DOHH2 (cell line): ENCODE measurements around the gene ZNF778.

Experiments
- EZH2phosphoT487 ChIP-seq: fragments of 200-600 bp; sonication (generic); IDR thresholded peaks from 2 replicates; pipeline ENCODE4 v1.6.1; 2017; ENCODE audit warnings: borderline replicate concordance, mild to moderate bottlenecking, antibody characterized with exemption, low read length, moderate library complexity, mixed read lengths
- TF ChIP-seq, protein P1 (sequence below): fragments of 200-600 bp; sonication (generic); IDR thresholded peaks from one replicate; pipeline ENCODE4 v1.5.1; 2014; ENCODE audit warnings: antibody characterized with exemption, mild to moderate bottlenecking, low read depth, low read length; ENCODE audit not compliant: poor library complexity, severe bottlenecking

GRCh38 chr16:89209522-89210044 is 7.9 kb upstream of the ZNF778 start:
- TF ChIP-seq, protein P1, sequence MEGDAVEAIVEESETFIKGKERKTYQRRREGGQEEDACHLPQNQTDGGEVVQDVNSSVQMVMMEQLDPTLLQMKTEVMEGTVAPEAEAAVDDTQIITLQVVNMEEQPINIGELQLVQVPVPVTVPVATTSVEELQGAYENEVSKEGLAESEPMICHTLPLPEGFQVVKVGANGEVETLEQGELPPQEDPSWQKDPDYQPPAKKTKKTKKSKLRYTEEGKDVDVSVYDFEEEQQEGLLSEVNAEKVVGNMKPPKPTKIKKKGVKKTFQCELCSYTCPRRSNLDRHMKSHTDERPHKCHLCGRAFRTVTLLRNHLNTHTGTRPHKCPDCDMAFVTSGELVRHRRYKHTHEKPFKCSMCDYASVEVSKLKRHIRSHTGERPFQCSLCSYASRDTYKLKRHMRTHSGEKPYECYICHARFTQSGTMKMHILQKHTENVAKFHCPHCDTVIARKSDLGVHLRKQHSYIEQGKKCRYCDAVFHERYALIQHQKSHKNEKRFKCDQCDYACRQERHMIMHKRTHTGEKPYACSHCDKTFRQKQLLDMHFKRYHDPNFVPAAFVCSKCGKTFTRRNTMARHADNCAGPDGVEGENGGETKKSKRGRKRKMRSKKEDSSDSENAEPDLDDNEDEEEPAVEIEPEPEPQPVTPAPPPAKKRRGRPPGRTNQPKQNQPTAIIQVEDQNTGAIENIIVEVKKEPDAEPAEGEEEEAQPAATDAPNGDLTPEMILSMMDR: no peak
- no peak for TF ChIP-seq EZH2phosphoT487
